B cell (primary cell): ENCODE results near the gene TWIST1.

ENCODE experiments used
- CTCF ChIP-seq: fragments of 200-600 bp; IDR thresholded peaks from one replicate; pipeline ENCODE4 v1.8.0; 2022; ENCODE audit warnings: antibody characterized with exemption, mild to moderate bottlenecking
- EZH2 ChIP-seq: IDR thresholded peaks from 2 replicates; pipeline ENCODE4 v1.6.1; 2012; ENCODE audit warnings: borderline replicate concordance, low read depth, mild to moderate bottlenecking, moderate library complexity, low read length; ENCODE audit not compliant: insufficient read depth, poor library complexity, severe bottlenecking

GRCh38 chr7:19110026-19110730 lies 7.3 kb downstream of the TWIST1 start:
- TF ChIP-seq EZH2 (no peak), CTCF (no peak)
